Measurements from ENCODE around the gene ITPR1.

DNA sequence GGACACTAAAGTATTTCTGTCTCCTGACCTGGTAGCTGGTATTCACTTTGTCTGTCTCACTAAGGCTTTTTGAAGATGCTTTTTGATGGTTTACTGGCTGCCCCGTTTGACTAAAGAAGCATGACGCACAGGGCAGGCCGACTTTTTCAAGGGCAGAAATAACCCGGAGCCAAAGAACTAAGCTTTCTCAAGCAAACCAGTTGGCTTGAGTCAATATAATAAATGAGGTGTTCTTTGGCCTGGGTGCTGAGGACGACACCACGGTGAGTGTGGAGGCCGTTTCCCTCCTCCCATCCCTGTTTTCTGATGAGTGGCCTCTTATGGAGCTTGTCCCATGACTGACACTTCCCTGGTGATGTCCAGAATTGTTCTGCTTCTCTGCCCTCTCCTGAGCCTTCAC lies 220.9 kb downstream of the ITPR1 start:
- TF ChIP-seq, protein P1, sequence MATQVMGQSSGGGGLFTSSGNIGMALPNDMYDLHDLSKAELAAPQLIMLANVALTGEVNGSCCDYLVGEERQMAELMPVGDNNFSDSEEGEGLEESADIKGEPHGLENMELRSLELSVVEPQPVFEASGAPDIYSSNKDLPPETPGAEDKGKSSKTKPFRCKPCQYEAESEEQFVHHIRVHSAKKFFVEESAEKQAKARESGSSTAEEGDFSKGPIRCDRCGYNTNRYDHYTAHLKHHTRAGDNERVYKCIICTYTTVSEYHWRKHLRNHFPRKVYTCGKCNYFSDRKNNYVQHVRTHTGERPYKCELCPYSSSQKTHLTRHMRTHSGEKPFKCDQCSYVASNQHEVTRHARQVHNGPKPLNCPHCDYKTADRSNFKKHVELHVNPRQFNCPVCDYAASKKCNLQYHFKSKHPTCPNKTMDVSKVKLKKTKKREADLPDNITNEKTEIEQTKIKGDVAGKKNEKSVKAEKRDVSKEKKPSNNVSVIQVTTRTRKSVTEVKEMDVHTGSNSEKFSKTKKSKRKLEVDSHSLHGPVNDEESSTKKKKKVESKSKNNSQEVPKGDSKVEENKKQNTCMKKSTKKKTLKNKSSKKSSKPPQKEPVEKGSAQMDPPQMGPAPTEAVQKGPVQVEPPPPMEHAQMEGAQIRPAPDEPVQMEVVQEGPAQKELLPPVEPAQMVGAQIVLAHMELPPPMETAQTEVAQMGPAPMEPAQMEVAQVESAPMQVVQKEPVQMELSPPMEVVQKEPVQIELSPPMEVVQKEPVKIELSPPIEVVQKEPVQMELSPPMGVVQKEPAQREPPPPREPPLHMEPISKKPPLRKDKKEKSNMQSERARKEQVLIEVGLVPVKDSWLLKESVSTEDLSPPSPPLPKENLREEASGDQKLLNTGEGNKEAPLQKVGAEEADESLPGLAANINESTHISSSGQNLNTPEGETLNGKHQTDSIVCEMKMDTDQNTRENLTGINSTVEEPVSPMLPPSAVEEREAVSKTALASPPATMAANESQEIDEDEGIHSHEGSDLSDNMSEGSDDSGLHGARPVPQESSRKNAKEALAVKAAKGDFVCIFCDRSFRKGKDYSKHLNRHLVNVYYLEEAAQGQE (IDR thresholded peaks at IDR 0.05): no peak
- TF ChIP-seq, protein P2, sequence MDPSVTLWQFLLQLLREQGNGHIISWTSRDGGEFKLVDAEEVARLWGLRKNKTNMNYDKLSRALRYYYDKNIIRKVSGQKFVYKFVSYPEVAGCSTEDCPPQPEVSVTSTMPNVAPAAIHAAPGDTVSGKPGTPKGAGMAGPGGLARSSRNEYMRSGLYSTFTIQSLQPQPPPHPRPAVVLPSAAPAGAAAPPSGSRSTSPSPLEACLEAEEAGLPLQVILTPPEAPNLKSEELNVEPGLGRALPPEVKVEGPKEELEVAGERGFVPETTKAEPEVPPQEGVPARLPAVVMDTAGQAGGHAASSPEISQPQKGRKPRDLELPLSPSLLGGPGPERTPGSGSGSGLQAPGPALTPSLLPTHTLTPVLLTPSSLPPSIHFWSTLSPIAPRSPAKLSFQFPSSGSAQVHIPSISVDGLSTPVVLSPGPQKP (IDR thresholded peaks at IDR 0.05; ENCODE audit: low read depth, low read length): no peak
- no peak for TF ChIP-seq JUNB (IDR thresholded peaks at IDR 0.05)
